ENCODE results near the gene CREB5.

The CREB5 gene

DNA sequence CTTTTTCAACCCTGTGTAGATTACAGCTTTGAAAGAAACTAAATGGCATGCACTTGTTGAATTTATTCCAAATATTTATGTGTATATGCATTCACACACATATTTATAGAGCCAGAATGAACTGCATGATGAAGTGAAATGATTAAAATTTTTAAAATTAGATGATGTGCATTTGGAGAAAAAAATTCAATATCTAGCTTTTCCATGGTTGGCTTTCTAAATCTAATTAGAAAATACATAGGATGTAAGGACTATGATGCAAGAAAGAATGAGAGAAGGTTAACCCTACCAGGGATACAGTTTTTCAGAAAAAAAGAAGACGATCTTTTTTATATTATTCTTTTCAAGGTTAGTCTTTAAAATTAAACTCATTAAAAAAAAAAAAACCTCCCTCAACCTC, 341.3 kb downstream of the CREB5 start:
- H3K4me1 ChIP-seq (ENCODE audit: control insufficient read depth, insufficient read depth, low read length, poor library complexity, severe bottlenecking): peaks cover 27% of the 10 kb centered on the region
- H3K9me3 ChIP-seq (ENCODE audit: control insufficient read depth, low read length): no peaks in the 10 kb centered on the region
- H3K36me3 ChIP-seq (ENCODE audit: control insufficient read depth, insufficient read depth, low read length): peaks cover 8% of the 10 kb centered on the region
- no peak overlapping the region for H3K27ac ChIP-seq (ENCODE audit: low read depth, low read length, severe bottlenecking)
- no CpG with 5 or more reads among the region's 1 CpG for WGBS, 2 experiments (ENCODE audit: insufficient coverage in 2 of 2)
- H3K4me3 ChIP-seq (ENCODE audit: extremely low read depth, insufficient read depth, low read length, poor library complexity, severe bottlenecking): no peak overlapping the region

DNA sequence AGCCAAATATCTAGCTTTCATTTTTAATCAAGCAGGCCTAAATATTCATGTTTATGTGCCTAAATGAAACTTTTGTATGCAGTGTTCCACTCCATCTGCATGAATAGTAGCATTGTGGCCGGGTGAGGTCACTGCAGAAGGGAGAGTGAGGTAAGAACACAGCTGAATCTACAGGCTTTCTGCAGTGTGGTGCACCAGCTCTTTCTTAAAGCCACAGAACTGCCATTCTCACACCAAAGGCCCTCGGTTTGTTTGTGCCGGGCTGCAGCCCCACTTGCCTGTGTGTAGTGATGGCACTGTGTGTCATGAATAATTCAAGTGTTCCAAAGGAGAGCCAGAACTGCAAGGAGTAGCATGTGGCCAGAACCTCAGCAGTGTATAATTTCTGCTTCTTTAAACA, 341.7 kb downstream of the CREB5 start:
- Histone ChIP-seq H3K4me1 (ENCODE audit: control insufficient read depth, insufficient read depth, low read length, poor library complexity, severe bottlenecking) (peaks cover 23% of the 10 kb centered on the region), H3K4me3 (ENCODE audit: extremely low read depth, insufficient read depth, low read length, poor library complexity, severe bottlenecking) (no peak overlapping the region), H3K36me3 (ENCODE audit: control insufficient read depth, insufficient read depth, low read length) (peaks cover 8% of the 10 kb centered on the region), H3K9me3 (ENCODE audit: control insufficient read depth, low read length) (no peaks in the 10 kb centered on the region), H3K27ac (ENCODE audit: low read depth, low read length, severe bottlenecking) (no peak overlapping the region)
- 50 to 62% methylated on average over 1 to 3 of the region's 3 CpGs for WGBS, 2 experiments (ENCODE audit: insufficient coverage in 2 of 2)

DNA sequence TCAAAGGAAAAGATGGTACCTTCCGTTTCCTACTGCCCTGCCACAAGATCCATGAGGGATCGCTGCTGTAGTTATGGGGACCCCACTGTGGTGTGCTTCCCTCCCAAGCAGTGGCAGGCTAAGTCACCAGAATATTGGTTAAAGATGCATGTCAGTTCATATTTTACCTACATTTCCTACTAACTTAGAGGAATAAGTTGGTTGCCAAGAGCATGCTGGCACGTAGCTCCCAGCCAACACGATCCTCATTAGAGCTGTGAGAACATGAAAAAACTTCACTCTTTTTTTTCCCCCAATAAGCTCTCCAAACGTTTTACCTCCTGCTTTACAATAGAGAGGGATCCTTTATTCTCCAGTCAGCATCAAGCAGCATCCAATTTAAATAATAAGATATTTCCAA, 342.1 kb downstream of the CREB5 start:
- Histone ChIP-seq H3K27ac (ENCODE audit: low read depth, low read length, severe bottlenecking) (no peak overlapping the region), H3K36me3 (ENCODE audit: control insufficient read depth, insufficient read depth, low read length) (peaks cover 8% of the 10 kb centered on the region), H3K4me1 (ENCODE audit: control insufficient read depth, insufficient read depth, low read length, poor library complexity, severe bottlenecking) (peaks cover 26% of the 10 kb centered on the region), H3K4me3 (ENCODE audit: extremely low read depth, insufficient read depth, low read length, poor library complexity, severe bottlenecking) (no peak overlapping the region), H3K9me3 (ENCODE audit: control insufficient read depth, low read length) (no peaks in the 10 kb centered on the region)
- 100% methylated on average over 1 to 4 of the region's 5 CpGs for WGBS, 2 experiments (ENCODE audit: insufficient coverage in 2 of 2)

DNA sequence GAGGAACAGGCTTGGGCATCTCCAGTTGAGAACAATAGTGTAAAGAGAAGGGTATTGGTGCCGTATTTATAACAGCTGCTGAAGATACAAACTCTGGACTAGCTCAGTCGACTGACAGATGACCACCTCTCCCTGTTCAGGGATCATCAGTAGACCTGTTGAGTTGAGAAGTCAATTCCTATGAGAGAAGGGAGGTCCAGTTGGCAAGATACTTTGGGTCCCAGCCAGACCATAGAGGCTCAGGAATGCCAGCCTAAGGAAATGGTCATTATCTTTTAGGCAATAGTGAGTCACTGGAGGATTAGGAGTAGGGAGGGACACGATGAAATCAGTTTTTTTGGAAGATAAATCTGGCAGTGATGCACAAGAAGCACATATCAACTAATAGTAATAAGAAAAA, 342.9 kb downstream of the CREB5 start:
- Histone ChIP-seq H3K4me3 (ENCODE audit: extremely low read depth, insufficient read depth, low read length, poor library complexity, severe bottlenecking) (no peak overlapping the region), H3K9me3 (ENCODE audit: control insufficient read depth, low read length) (no peaks in the 10 kb centered on the region), H3K27ac (ENCODE audit: low read depth, low read length, severe bottlenecking) (no peak overlapping the region), H3K4me1 (ENCODE audit: control insufficient read depth, insufficient read depth, low read length, poor library complexity, severe bottlenecking) (peaks cover 21% of the 10 kb centered on the region), H3K36me3 (ENCODE audit: control insufficient read depth, insufficient read depth, low read length) (peaks cover 8% of the 10 kb centered on the region)
- WGBS, 2 experiments (ENCODE audit: insufficient coverage in 2 of 2): 100% methylated on average over 1 to 2 of the region's 3 CpGs

DNA sequence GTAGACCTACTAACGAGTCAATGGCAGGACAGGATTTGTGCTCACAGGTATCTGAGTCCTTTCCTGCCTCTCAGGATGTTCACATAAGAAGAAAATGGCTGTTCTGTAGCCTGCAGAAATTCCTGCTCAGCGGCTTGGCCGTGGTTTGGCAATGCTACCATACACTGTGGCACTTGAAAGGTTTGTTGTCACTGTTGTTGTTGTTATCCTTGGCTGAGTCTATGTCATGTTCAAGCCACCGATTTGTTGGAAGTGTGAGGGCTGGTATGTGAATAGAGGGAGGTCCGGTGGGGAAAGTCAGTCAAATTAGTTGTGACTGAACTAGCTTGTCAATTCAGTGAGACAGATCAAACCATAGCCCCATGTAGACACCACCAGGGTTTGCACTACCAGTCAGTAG, 345.9 kb downstream of the CREB5 start:
- Histone ChIP-seq H3K27ac (ENCODE audit: low read depth, low read length, severe bottlenecking) (no peak overlapping the region), H3K9me3 (ENCODE audit: control insufficient read depth, low read length) (no peaks in the 10 kb centered on the region), H3K4me3 (ENCODE audit: extremely low read depth, insufficient read depth, low read length, poor library complexity, severe bottlenecking) (no peak overlapping the region), H3K36me3 (ENCODE audit: control insufficient read depth, insufficient read depth, low read length) (peaks cover 8% of the 10 kb centered on the region), H3K4me1 (ENCODE audit: control insufficient read depth, insufficient read depth, low read length, poor library complexity, severe bottlenecking) (peaks cover 17% of the 10 kb centered on the region)
- 95 to 100% methylated on average over 3 to 4 of the region's 5 CpGs for WGBS, 2 experiments (ENCODE audit: insufficient coverage in 2 of 2)

DNA sequence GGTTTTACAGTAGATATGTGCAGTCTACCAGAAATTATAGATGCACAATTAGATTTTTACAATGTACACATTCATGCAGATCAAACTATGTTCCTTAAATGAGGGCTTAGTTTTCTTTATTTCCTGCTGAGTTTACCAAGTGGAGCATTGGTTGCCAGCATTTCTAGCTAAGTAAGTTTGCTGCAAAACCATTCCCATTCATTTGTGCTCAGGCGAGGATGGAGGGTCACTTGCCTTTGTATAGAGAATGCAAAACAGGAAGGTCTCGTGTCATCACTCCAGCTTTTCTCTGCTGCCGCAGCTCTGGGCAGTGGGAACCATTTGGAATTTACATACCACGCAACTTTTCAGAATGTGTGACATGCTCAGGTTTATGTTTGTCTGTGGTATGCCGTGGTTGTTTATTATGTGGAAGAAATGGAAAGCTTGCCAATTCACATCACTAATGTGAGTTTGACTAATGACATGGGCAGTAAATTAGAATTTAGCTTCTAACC, 347.2 kb downstream of the CREB5 start:
- no peaks in the 10 kb centered on the region for H3K9me3 ChIP-seq (ENCODE audit: control insufficient read depth, low read length)
- WGBS, 2 experiments (ENCODE audit: insufficient coverage in 2 of 2): 79 to 84% methylated on average over 3 to 5 of the region's 5 CpGs

DNA sequence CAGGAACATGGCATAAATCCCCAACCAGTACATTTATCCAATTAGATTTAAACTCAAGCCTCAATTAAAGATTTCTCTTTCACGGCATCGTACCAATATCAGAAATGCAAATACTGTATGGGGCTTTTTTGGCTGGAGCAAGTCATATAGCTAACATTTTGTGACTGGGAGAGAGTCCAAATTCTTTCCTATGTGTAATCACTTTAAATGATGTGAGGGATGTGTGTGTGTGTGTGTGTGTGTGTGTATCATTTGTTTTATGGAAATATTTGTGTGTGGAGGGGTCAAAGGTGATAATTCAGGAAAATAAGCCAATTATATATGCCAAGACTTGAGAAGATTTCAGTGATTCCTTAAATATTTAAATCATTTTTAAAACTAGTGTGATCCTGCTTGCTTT, 349.2 kb downstream of the CREB5 start:
- WGBS, 2 experiments (ENCODE audit: insufficient coverage in 2 of 2): 72% methylated on average over 2 of the region's 2 CpGs; no CpG with 5 or more reads in 1 of the 2 experiments
- H3K4me1 ChIP-seq (ENCODE audit: control insufficient read depth, insufficient read depth, low read length, poor library complexity, severe bottlenecking): peaks cover 4% of the 10 kb centered on the region
- H3K4me3 ChIP-seq (ENCODE audit: extremely low read depth, insufficient read depth, low read length, poor library complexity, severe bottlenecking): no peak overlapping the region
- no peaks in the 10 kb centered on the region for H3K9me3 ChIP-seq (ENCODE audit: control insufficient read depth, low read length)
- H3K27ac ChIP-seq (ENCODE audit: low read depth, low read length, severe bottlenecking): no peak overlapping the region
- H3K36me3 ChIP-seq (ENCODE audit: control insufficient read depth, insufficient read depth, low read length): peaks cover 7% of the 10 kb centered on the region

More for the DNA sequence above, 347.2 kb downstream of the CREB5 start:
- Histone ChIP-seq H3K36me3 (ENCODE audit: control insufficient read depth, insufficient read depth, low read length) (peaks cover 8% of the 10 kb centered on the region), H3K27ac (ENCODE audit: low read depth, low read length, severe bottlenecking) (no peak overlapping the region), H3K4me1 (ENCODE audit: control insufficient read depth, insufficient read depth, low read length, poor library complexity, severe bottlenecking) (peaks cover 13% of the 10 kb centered on the region), H3K4me3 (ENCODE audit: extremely low read depth, insufficient read depth, low read length, poor library complexity, severe bottlenecking) (no peak overlapping the region)

DNA sequence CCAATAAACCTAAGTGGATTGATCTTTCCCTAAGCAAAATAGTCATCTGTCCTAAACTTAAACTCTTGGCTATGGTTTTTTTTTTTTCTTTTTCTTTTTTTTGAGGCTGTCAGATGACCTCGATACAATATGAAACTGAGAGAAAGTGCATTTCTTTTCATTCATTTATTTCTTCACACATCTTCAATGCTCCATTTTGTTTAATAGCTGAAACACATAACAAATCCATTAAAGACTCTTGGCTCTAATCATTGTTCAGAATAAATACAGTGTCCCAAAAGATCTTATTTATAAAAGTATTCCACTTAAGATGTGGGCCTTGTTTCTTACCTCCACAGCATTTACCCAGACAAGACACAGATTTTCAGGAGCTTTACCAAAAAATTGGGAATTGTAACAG, 350.3 kb downstream of the CREB5 start:
- Histone ChIP-seq H3K36me3 (ENCODE audit: control insufficient read depth, insufficient read depth, low read length) (no peaks in the 10 kb centered on the region), H3K4me3 (ENCODE audit: extremely low read depth, insufficient read depth, low read length, poor library complexity, severe bottlenecking) (no peak overlapping the region), H3K4me1 (ENCODE audit: control insufficient read depth, insufficient read depth, low read length, poor library complexity, severe bottlenecking) (peaks cover 4% of the 10 kb centered on the region), H3K9me3 (ENCODE audit: control insufficient read depth, low read length) (no peaks in the 10 kb centered on the region), H3K27ac (ENCODE audit: low read depth, low read length, severe bottlenecking) (no peak overlapping the region)
- WGBS, 2 experiments (ENCODE audit: insufficient coverage in 2 of 2): no CpG with 5 or more reads among the region's 1 CpG

DNA sequence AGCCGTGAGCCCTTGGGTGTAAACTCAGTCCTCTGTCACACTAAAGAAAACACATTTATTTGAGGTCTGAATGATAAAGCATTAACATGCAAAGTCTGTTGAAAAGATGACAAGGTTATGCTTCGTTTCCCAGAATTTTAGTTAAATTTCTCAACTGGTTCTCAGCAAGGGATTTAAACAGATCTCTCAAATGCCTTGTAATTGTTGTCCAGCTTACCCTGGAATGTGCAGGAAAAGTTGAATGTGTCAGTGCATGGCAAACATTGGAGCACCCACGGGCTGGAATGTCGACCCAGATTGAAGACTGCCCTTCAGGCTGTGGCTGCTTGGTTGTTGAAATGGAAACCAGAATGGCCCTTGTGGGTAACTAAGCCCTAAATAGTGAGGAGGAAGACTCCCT, 354.0 kb downstream of the CREB5 start:
- Histone ChIP-seq H3K9me3 (ENCODE audit: control insufficient read depth, low read length) (no peaks in the 10 kb centered on the region), H3K27ac (ENCODE audit: low read depth, low read length, severe bottlenecking) (no peak overlapping the region), H3K36me3 (ENCODE audit: control insufficient read depth, insufficient read depth, low read length) (no peaks in the 10 kb centered on the region), H3K4me1 (ENCODE audit: control insufficient read depth, insufficient read depth, low read length, poor library complexity, severe bottlenecking) (no peaks in the 10 kb centered on the region), H3K4me3 (ENCODE audit: extremely low read depth, insufficient read depth, low read length, poor library complexity, severe bottlenecking) (no peak overlapping the region)
- WGBS, 2 experiments (ENCODE audit: insufficient coverage in 2 of 2): 80 to 84% methylated on average over 3 of the region's 4 CpGs

DNA sequence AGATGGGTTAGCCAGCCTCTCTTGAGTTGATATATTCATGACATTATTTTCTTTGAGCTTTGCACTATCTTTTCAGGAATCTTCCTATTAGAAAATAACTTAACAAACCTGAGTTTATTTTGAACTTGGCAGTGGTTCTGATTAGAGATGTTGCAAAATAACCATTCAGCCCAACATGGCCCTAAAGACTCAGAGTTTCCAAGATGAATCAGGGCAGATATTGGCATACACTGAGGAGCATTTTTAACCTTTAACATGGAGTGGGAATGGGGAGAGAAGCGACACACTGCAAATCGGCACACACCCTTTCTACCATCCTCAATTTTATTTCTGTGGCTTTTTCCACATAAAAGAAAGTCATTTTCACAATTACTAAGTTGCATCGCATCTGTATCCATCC, 355.0 kb downstream of the CREB5 start:
- no peak overlapping the region for H3K27ac ChIP-seq (ENCODE audit: low read depth, low read length, severe bottlenecking)
- H3K9me3 ChIP-seq (ENCODE audit: control insufficient read depth, low read length): no peaks in the 10 kb centered on the region
- H3K4me1 ChIP-seq (ENCODE audit: control insufficient read depth, insufficient read depth, low read length, poor library complexity, severe bottlenecking): no peaks in the 10 kb centered on the region
- no peaks in the 10 kb centered on the region for H3K36me3 ChIP-seq (ENCODE audit: control insufficient read depth, insufficient read depth, low read length)
- 100% methylated on average over 1 of the region's 3 CpGs for WGBS, 2 experiments (ENCODE audit: insufficient coverage in 2 of 2)
- H3K4me3 ChIP-seq (ENCODE audit: extremely low read depth, insufficient read depth, low read length, poor library complexity, severe bottlenecking): no peak overlapping the region

DNA sequence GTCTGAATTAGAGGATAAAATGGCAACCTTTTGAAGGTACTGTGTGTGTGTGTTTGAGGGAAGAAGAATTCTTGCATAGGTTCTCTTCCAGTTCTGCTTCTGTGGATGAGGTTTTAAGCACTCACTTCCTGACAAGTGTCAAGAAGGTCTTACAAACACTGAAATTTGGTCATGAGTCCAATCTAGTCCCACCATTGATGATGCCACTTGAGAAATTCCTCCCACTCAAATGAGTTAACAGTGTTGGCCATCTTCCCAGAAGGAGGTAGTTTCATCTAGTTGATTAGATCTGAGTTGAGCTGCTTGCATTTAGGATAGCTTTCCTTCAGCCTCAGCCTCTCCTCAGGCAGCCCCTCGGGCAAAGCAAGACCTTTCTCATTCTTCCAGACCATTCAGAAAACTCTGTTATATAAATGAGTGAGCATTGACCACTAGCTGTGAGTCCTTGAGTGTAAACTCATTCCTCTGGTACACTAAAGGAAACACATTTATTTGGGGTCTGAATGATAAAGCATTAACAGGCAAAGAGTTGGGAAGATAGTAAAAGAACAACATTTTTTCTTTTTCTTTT, 356.3 kb downstream of the CREB5 start:
- Histone ChIP-seq H3K36me3 (ENCODE audit: control insufficient read depth, insufficient read depth, low read length) (no peaks in the 10 kb centered on the region), H3K27ac (ENCODE audit: low read depth, low read length, severe bottlenecking) (no peak overlapping the region), H3K4me1 (ENCODE audit: control insufficient read depth, insufficient read depth, low read length, poor library complexity, severe bottlenecking) (no peaks in the 10 kb centered on the region), H3K9me3 (ENCODE audit: control insufficient read depth, low read length) (no peaks in the 10 kb centered on the region), H3K4me3 (ENCODE audit: extremely low read depth, insufficient read depth, low read length, poor library complexity, severe bottlenecking) (no peak overlapping the region)
- no CpG with 5 or more reads among the region's 1 CpG for WGBS, 2 experiments (ENCODE audit: insufficient coverage in 2 of 2)
